ENCODE results near the gene TBC1D2B.

The TBC1D2B gene

GRCh38 chr15:78054518-78054917 lies 23.0 kb downstream of the TBC1D2B start:
- no peak for DNase-seq (ENCODE audit: low spot score)

GRCh38 chr15:78052545-78052944 lies 25.0 kb downstream of the TBC1D2B start:
- no peak for DNase-seq (ENCODE audit: low spot score)

GRCh38 chr15:78052001-78052401 lies 25.5 kb downstream of the TBC1D2B start:
- no peak for DNase-seq (ENCODE audit: low spot score)

- no peak for DNase-seq (ENCODE audit: low spot score)
These were observed 25.9 kb downstream of the TBC1D2B start for GRCh38 chr15:78051596-78051995.

- no peak for DNase-seq (ENCODE audit: low spot score)
These were observed 26.7 kb downstream of the TBC1D2B start for GRCh38 chr15:78050826-78051225.

- DNase-seq (ENCODE audit: low spot score): no peak
These were observed 27.1 kb downstream of the TBC1D2B start for GRCh38 chr15:78050441-78050809.

GRCh38 chr15:78049691-78050440 lies 27.6 kb downstream of the TBC1D2B start:
- no peak for DNase-seq (ENCODE audit: low spot score)

GRCh38 chr15:78048628-78048920 lies 28.9 kb downstream of the TBC1D2B start:
- DNase-seq (ENCODE audit: low spot score): no peak

- DNase-seq (ENCODE audit: low spot score): no peak
These were observed 29.5 kb downstream of the TBC1D2B start for GRCh38 chr15:78047761-78048627.

GRCh38 chr15:78046796-78047341 lies 30.6 kb downstream of the TBC1D2B start:
- no peak for DNase-seq (ENCODE audit: low spot score)

GRCh38 chr15:78045189-78045588 lies 32.3 kb downstream of the TBC1D2B start:
- DNase-seq (ENCODE audit: low spot score): no peak

- DNase-seq (ENCODE audit: low spot score): no peak
These were observed 32.9 kb downstream of the TBC1D2B start for GRCh38 chr15:78044407-78045155.

GRCh38 chr15:78041946-78042345 lies 35.6 kb downstream of the TBC1D2B start:
- no peak for DNase-seq (ENCODE audit: low spot score)

GRCh38 chr15:78040653-78041244 lies 36.8 kb downstream of the TBC1D2B start:
- DNase-seq (ENCODE audit: low spot score): no peak

GRCh38 chr15:78038585-78039247 lies 38.8 kb downstream of the TBC1D2B start:
- DNase-seq (ENCODE audit: low spot score): no peak

- DNase-seq (ENCODE audit: low spot score): no peak
These were observed 39.7 kb downstream of the TBC1D2B start for GRCh38 chr15:78037779-78038305.

- DNase-seq (ENCODE audit: low spot score): no peak
These were observed 40.2 kb downstream of the TBC1D2B start for GRCh38 chr15:78037328-78037727.

GRCh38 chr15:78035861-78036476 lies 41.5 kb downstream of the TBC1D2B start:
- DNase-seq (ENCODE audit: low spot score): no peak

- no peak for DNase-seq (ENCODE audit: low spot score)
These were observed 42.2 kb downstream of the TBC1D2B start for GRCh38 chr15:78035321-78035751.

GRCh38 chr15:78034495-78035191 lies 42.9 kb downstream of the TBC1D2B start:
- no peak for DNase-seq (ENCODE audit: low spot score)

All from hematopoietic multipotent progenitor cell treated with erythropoietin and hydrocortisone succinate and interleukin-3 and kit ligand, for 17 days (in vitro differentiated cells).